IPS-NIHi7 (cell line): ENCODE results near the gene DYRK3.

Experiments used
- DNase-seq: peaks from one replicate; pipeline ENCODE4 v3.0.0; 2012; ENCODE audit warnings: mixed read lengths; ENCODE audit errors: extremely low spot score

Gene DYRK3

GRCh38 chr1:206684003-206684402 is 48.7 kb downstream of the DYRK3 start:
- DNase-seq, result no peak

GRCh38 chr1:206684478-206685333 is 49.4 kb downstream of the DYRK3 start, which contains the start of gene MAPKAPK2:
MAPKAPK2 (plus strand) TSS chr1:206684905; CDS start chr1:206685230, 325 bp downstream.
- DNase-seq, result peak; percentile 96

GRCh38 chr1:206685334-206685768 is 50.0 kb downstream of the DYRK3 start:
- DNase-seq, result no peak

GRCh38 chr1:206685769-206686477 is 50.6 kb downstream of the DYRK3 start:
- no peak for DNase-seq

- DNase-seq, result no peak
These were observed 51.3 kb downstream of the DYRK3 start for GRCh38 chr1:206686478-206687249.

- no peak for DNase-seq
These were observed 52.0 kb downstream of the DYRK3 start for GRCh38 chr1:206687251-206687914.

- DNase-seq, result peak; percentile 74
These were observed 52.6 kb downstream of the DYRK3 start for GRCh38 chr1:206687915-206688442.

GRCh38 chr1:206690516-206690915 is 55.2 kb downstream of the DYRK3 start:
- DNase-seq, result no peak

GRCh38 chr1:206691604-206692003 is 56.3 kb downstream of the DYRK3 start:
- no peak for DNase-seq

GRCh38 chr1:206693029-206693428 is 57.7 kb downstream of the DYRK3 start:
- no peak for DNase-seq

GRCh38 chr1:206693592-206693991 is 58.3 kb downstream of the DYRK3 start:
- DNase-seq, result no peak

- peak; percentile 48 for DNase-seq
These were observed 59.1 kb downstream of the DYRK3 start for GRCh38 chr1:206694171-206695124.

GRCh38 chr1:206695733-206696132 is 60.4 kb downstream of the DYRK3 start:
- DNase-seq, result no peak

- DNase-seq, result no peak
These were observed 61.7 kb downstream of the DYRK3 start for GRCh38 chr1:206696812-206697585.

- DNase-seq, result no peak
These were observed 62.7 kb downstream of the DYRK3 start for GRCh38 chr1:206698011-206698410.
